OCI-LY3 (cell line): Measurements from ENCODE around the gene CD19.

Experiments
- H2AFZ ChIP-seq: fragments of 200-600, 300-600 bp; shearing (Covaris generic); 2 replicates; pipeline ENCODE4 v1.6.0; 2014; ENCODE audit warnings: antibody characterized with exemption, low read depth, low read length
- H3K27ac ChIP-seq: fragments of 200-600, 300-600 bp; sonication (generic); 2 replicates; pipeline ENCODE4 v1.5.1; 2014; ENCODE audit warnings: mild to moderate bottlenecking, low read length, moderate library complexity, mixed read lengths
- H3K27me3 ChIP-seq: fragments of 200-600, 300-600 bp; sonication (generic); 2 replicates; pipeline ENCODE4 v1.6.1; 2014; ENCODE audit warnings: low read depth, low read length, mixed read lengths
- H3K36me3 ChIP-seq: fragments of 200-600, 300-600 bp; sonication (generic); replicated peaks from 2 replicates; pipeline ENCODE3; 2014; ENCODE audit warnings: low read depth, low read length, mixed read lengths
- H3K4me1 ChIP-seq: fragments of 300-600, 200-600 bp; sonication (generic); 2 replicates; pipeline ENCODE4 v1.6.1; 2014; ENCODE audit warnings: low read length, mixed read lengths
- H3K4me2 ChIP-seq: fragments of 200-600, 300-600 bp; sonication (generic); 2 replicates; pipeline ENCODE4 v1.6.1; 2014; ENCODE audit warnings: low read length, mixed read lengths
- H3K4me3 ChIP-seq: fragments of 300-600, 200-600 bp; sonication (generic); 2 replicates; pipeline ENCODE4 v1.5.1; 2014; ENCODE audit warnings: antibody characterized with exemption, mild to moderate bottlenecking, low read length, moderate library complexity
- H3K79me2 ChIP-seq: fragments of 300-600, 200-600 bp; shearing (Covaris generic); 2 replicates; pipeline ENCODE4 v1.6.1; 2014; ENCODE audit warnings: mild to moderate bottlenecking, low read length, mixed read lengths
- H3K9ac ChIP-seq: fragments of 300-600, 200-600 bp; shearing (Covaris generic); 2 replicates; pipeline ENCODE4 v1.6.0; 2014; ENCODE audit warnings: mild to moderate bottlenecking, low read length, moderate library complexity
- H3K9me3 ChIP-seq: fragments of 200-600, 300-600 bp; shearing (Covaris generic); 2 replicates; pipeline ENCODE4 v1.6.1; 2014; ENCODE audit warnings: low read length, mixed read lengths; ENCODE audit not compliant: insufficient read depth
- H4K20me1 ChIP-seq: fragments of 200-600, 300-600 bp; sonication (generic); 2 replicates; pipeline ENCODE4 v1.6.1; 2016; ENCODE audit warnings: low read length, mixed read lengths; ENCODE audit not compliant: insufficient read depth
- CTCF ChIP-seq: fragments of 200-600, 300-600 bp; sonication (generic); IDR thresholded peaks from 2 replicates; pipeline ENCODE4 v1.5.1; 2014; ENCODE audit warnings: antibody characterized with exemption, low read length, low read depth
- EZH2phosphoT487 ChIP-seq: fragments of 200-600 bp; shearing (Covaris generic); IDR thresholded peaks from 2 replicates; pipeline ENCODE4 v1.6.1; 2018; ENCODE audit warnings: antibody characterized with exemption, mixed run types, low read depth

The CD19 gene

GRCh38 chr16:28987170-28987853 is 55.5 kb downstream of the CD19 start:
- H3K27me3 ChIP-seq, result no peaks in the 10 kb centered on the region

More at GRCh38 chr16:28987170-28987853, 55.5 kb downstream of the CD19 start:
- Histone ChIP-seq H3K27ac (no peak overlapping the region), H4K20me1 (no peaks in the 10 kb centered on the region), H3K9me3 (no peaks in the 10 kb centered on the region), H3K4me3 (no peak overlapping the region), H3K4me2 (no peak overlapping the region), H3K9ac (no peak overlapping the region), H3K79me2 (no peaks in the 10 kb centered on the region), H3K4me1 (no peaks in the 10 kb centered on the region), H2AFZ (no peak overlapping the region), H3K36me3 (peaks cover 8% of the 10 kb centered on the region)
- no peak for TF ChIP-seq EZH2phosphoT487
- TF ChIP-seq CTCF, result no peak
